ENCODE measurements around the gene FAAP20.

FAAP20 gene

DNA sequence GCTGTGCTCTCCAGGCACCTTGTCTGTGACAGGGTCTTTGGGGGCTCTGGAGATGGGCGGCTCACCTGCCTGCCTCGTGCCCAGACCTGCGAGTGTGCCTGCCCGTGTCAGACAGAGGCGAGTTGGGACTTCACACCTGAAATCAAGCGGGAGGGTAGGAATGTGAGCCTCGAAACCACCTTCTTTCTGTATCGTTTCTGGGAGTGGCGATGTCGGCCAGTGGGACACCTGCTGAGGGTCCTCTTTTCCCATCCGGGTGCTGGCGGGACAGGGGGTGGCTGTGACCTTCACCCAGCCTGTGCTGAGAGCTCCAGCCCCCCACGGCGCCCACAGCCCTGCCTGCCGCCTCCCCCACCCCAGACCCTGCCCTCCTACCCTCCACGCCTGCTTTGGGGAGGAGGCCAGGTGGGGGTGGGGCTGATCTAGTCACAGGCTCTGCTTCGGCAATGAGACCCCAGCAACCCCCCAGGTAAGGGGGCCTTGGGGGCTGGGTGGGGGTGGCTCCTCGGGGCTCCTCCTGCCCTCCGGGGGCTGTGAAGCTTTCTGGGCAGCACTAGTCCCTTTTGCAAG lies 15.6 kb upstream of the FAAP20 start:
- peaks cover 3% of the 10 kb centered on the region for H3K4me1 Mint-ChIP-seq
- H3K36me3 Mint-ChIP-seq = no peaks in the 10 kb centered on the region
- no peak for ATAC-seq (ENCODE audit: low read depth)
- no peaks in the 10 kb centered on the region for H3K9me3 Mint-ChIP-seq
- no peaks in the 10 kb centered on the region for H3K27me3 Mint-ChIP-seq
- DNase-seq (ENCODE audit: low spot score in 2 of 2) = no peak
- no peak overlapping the region for H3K4me3 Mint-ChIP-seq
- no peak overlapping the region for H3K27ac Mint-ChIP-seq

GRCh38 chr1:2209400-2210083 lies 15.0 kb upstream of the FAAP20 start:
- H3K27ac Mint-ChIP-seq = no peak overlapping the region
- H3K4me1 Mint-ChIP-seq = peaks cover 3% of the 10 kb centered on the region
- no peaks in the 10 kb centered on the region for H3K27me3 Mint-ChIP-seq
- no peaks in the 10 kb centered on the region for H3K9me3 Mint-ChIP-seq
- no peak for ATAC-seq (ENCODE audit: low read depth)
- no peak for DNase-seq (ENCODE audit: low spot score in 2 of 2)
- no peaks in the 10 kb centered on the region for H3K36me3 Mint-ChIP-seq
- no peak overlapping the region for H3K4me3 Mint-ChIP-seq

- ATAC-seq (ENCODE audit: low read depth) (no peak), DNase-seq (ENCODE audit: low spot score in 2 of 2) (no peak)
- no peaks in the 10 kb centered on the region for H3K36me3 Mint-ChIP-seq
Observed at GRCh38 chr1:2208309-2209239, 14.0 kb upstream of the FAAP20 start.

GRCh38 chr1:2206813-2207487 lies 12.4 kb upstream of the FAAP20 start:
- no peak overlapping the region for H3K4me3 Mint-ChIP-seq
- H3K9me3 Mint-ChIP-seq = no peaks in the 10 kb centered on the region
- no peaks in the 10 kb centered on the region for H3K27me3 Mint-ChIP-seq
- H3K27ac Mint-ChIP-seq = no peak overlapping the region
- ATAC-seq (ENCODE audit: low read depth) (no peak), DNase-seq (ENCODE audit: low spot score in 2 of 2) (no peak)
- peaks cover 9% of the 10 kb centered on the region for H3K4me1 Mint-ChIP-seq
- no peaks in the 10 kb centered on the region for H3K36me3 Mint-ChIP-seq

More at GRCh38 chr1:2208309-2209239, 14.0 kb upstream of the FAAP20 start:
- H3K27ac Mint-ChIP-seq = no peak overlapping the region
- H3K4me3 Mint-ChIP-seq = peak overlapping the region; percentile 19
- no peaks in the 10 kb centered on the region for H3K9me3 Mint-ChIP-seq
- peaks cover 3% of the 10 kb centered on the region for H3K4me1 Mint-ChIP-seq
- no peaks in the 10 kb centered on the region for H3K27me3 Mint-ChIP-seq

DNA sequence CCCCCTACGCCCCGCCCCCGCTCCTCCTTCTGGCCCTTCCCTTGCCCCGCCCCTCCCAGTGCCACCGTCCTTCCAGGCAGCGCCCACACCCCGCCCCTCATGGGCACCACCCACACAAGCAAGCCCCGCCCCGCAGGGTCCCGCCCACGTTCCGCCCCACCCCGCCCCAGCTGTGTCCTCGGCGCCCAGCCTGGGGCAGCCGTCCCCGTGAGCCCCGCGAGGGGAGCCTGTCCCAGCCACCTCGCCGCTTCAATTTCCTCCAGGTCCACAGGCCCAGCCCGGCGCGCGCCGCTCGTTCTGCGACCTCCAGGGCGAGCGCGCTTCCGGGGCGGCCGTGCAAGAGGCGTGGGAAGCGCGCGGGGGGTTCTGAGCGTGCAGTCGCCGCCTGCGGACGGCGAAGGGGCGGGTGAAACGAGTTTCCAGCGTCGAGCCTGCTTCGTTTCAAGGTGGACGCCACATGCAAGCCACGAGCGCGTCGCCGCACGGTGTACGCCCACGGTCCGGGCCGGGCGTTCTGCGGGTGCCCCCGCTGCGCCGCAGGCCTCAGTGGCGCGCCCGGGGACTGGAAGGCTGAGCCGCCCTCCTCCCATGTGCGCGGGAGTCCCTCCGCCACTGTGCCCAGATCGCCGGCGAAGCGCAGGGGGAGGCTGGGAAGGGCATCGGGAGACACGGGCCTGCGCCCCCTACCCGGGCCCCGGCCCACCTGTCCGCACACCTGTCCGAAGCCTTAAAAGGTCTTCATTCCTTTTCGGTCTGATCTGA lies 10.8 kb upstream of the FAAP20 start:
- Mint-ChIP-seq H3K9me3 (no peaks in the 10 kb centered on the region), H3K4me1 (peaks cover 11% of the 10 kb centered on the region), H3K36me3 (no peaks in the 10 kb centered on the region), H3K4me3 (peak overlapping the region; percentile 80), H3K27me3 (no peaks in the 10 kb centered on the region), H3K27ac (peak overlapping the region; percentile 47)
- peak; percentile 91 to 92 for DNase-seq (ENCODE audit: low spot score in 2 of 2)
- peak; percentile 91 for ATAC-seq (ENCODE audit: low read depth)

- Mint-ChIP-seq H3K36me3 (no peaks in the 10 kb centered on the region), H3K4me1 (peaks cover 12% of the 10 kb centered on the region), H3K27ac (peak overlapping the region; percentile 35), H3K27me3 (no peaks in the 10 kb centered on the region), H3K9me3 (no peaks in the 10 kb centered on the region), H3K4me3 (peak overlapping the region; percentile 49)
- ATAC-seq (ENCODE audit: low read depth) (peak; percentile 30), DNase-seq (ENCODE audit: low spot score in 2 of 2) (peak in 1 of 2 donors; percentile 69)
Observed at GRCh38 chr1:2204415-2205190, 10.0 kb upstream of the FAAP20 start.

DNA sequence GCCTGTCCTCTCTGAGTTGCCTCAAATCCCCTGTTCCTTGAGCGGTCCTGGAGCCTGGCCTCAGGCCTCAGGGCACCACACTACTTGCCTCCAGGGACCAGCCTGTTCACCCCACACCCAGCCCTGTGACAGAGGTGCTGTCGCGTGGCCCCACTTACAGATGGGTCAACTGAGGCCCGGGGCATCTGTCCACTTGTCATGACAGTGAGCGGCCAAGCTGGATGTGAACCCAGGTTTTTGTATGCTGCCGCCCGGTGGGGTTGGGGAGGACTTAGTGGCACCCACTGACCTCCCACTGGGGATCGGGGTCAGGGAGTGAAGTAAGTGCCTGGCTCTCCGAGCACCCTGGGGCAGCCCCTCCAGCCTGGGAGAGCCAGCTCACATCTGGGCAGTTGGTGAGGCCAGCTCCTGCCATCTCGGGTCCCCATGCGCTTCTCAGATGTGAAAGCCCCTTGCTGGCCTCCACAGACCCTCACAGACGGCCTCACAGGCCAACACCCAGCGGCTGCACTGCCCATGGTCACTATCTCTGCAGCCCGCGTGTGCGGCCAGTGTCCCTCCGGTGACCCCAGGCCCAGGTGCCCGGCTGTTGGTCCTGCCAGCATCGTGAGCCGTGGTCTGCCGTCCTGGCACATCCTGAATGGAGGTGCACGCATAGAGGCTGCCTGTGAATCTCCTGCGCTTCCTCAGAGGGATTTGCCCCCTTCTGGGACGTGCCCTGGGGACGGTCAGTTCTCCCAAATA lies 9.3 kb upstream of the FAAP20 start:
- H3K27ac Mint-ChIP-seq = no peak overlapping the region
- H3K36me3 Mint-ChIP-seq = no peaks in the 10 kb centered on the region
- H3K27me3 Mint-ChIP-seq = no peaks in the 10 kb centered on the region
- H3K9me3 Mint-ChIP-seq = no peaks in the 10 kb centered on the region
- no peak for ATAC-seq (ENCODE audit: low read depth)
- peak in 1 of 2 donors; percentile 27 for DNase-seq (ENCODE audit: low spot score in 2 of 2)
- peaks cover 20% of the 10 kb centered on the region for H3K4me1 Mint-ChIP-seq
- H3K4me3 Mint-ChIP-seq = no peak overlapping the region

GRCh38 chr1:2202843-2203601 lies 8.4 kb upstream of the FAAP20 start:
- peak overlapping the region; percentile 24 for H3K4me3 Mint-ChIP-seq

GRCh38 chr1:2202008-2202575 lies 7.5 kb upstream of the FAAP20 start:
- ATAC-seq (ENCODE audit: low read depth) (no peak), DNase-seq (ENCODE audit: low spot score in 2 of 2) (no peak)
- Mint-ChIP-seq H3K27ac (no peak overlapping the region), H3K4me3 (no peak overlapping the region), H3K27me3 (no peaks in the 10 kb centered on the region), H3K9me3 (no peaks in the 10 kb centered on the region), H3K36me3 (no peaks in the 10 kb centered on the region), H3K4me1 (peaks cover 23% of the 10 kb centered on the region)

More at GRCh38 chr1:2202843-2203601, 8.4 kb upstream of the FAAP20 start:
- ATAC-seq (ENCODE audit: low read depth) = no peak
- DNase-seq (ENCODE audit: low spot score in 2 of 2) = no peak
- Mint-ChIP-seq H3K9me3 (no peaks in the 10 kb centered on the region), H3K27ac (peak overlapping the region; percentile 24), H3K4me1 (peaks cover 23% of the 10 kb centered on the region), H3K36me3 (no peaks in the 10 kb centered on the region), H3K27me3 (no peaks in the 10 kb centered on the region)

GRCh38 chr1:2201062-2201461 lies 6.5 kb upstream of the FAAP20 start:
- Mint-ChIP-seq H3K36me3 (no peaks in the 10 kb centered on the region), H3K4me1 (peaks cover 23% of the 10 kb centered on the region), H3K27ac (no peak overlapping the region), H3K4me3 (no peak overlapping the region), H3K27me3 (no peaks in the 10 kb centered on the region), H3K9me3 (no peaks in the 10 kb centered on the region)
- no peak for DNase-seq (ENCODE audit: low spot score in 2 of 2)
- no peak for ATAC-seq (ENCODE audit: low read depth)

DNA sequence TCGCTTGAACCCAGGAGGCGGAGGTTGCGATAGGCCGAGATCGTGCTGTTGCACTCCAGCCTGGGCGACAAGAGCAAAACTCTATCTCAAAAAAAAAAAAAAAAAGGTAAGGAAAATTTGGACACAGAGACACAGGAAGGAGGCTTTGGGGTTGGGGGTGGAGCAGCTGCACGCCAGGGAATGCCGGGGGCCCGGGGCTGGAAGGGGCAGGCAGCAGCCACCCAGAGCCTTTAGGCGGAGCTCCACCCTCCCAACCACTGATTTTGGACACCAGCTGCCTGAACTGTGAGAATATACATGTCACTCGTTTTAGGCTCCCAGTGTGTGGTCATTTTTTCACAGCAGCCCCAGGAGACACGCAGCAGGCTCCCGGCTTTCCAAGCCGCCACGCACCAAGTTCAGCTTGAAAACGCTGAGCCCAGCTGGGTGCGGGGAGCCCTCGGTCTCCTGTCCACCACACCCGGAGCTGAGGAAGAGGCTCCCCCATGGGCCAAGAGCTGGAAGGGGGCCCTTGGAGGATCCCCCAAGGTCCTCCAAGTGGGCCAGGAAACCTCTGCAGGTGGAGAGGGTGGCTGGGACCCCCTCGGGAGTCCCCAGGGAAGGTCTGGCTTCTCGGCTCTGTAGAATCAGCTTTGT lies 5.9 kb upstream of the FAAP20 start:
- no peaks in the 10 kb centered on the region for H3K27me3 Mint-ChIP-seq
- H3K4me1 Mint-ChIP-seq = peaks cover 20% of the 10 kb centered on the region
- H3K9me3 Mint-ChIP-seq = no peaks in the 10 kb centered on the region
- H3K36me3 Mint-ChIP-seq = no peaks in the 10 kb centered on the region
- no peak overlapping the region for H3K27ac Mint-ChIP-seq
- DNase-seq (ENCODE audit: low spot score in 2 of 2) (no peak), ATAC-seq (ENCODE audit: low read depth) (no peak)
- no peak overlapping the region for H3K4me3 Mint-ChIP-seq
